Measurements from ENCODE around the gene TAS2R41.

DNA sequence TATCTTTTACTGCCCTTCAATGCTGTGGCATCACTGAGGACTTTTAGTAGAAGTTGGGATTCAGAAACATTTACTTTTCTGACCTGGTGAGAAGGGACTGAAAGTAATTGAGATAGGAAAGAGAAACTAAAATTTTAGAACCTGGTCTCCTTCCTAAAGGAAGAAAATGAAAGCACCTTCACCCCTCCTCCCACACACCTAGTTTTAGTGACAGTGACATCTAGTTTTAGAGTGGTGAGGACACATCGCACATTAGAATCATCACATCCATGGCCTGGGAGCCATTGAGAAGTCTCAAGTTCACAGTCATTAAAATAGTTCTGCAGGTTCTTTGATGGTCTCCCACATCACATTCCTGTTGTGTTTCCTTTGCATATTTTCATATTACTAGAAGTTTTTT is 16.1 kb downstream of the TAS2R41 start:
- no peak for TF ChIP-seq CTCF (optimal IDR thresholded peaks at IDR 0.05 in 1 of 3, IDR thresholded peaks at IDR 0.05 in 1 of 3, conservative IDR thresholded peaks at IDR 0.05 in 1 of 3; ENCODE audit: extremely low read depth in 1 of 3, insufficient read depth in 2 of 3, low read length in 3 of 3)
- no peak for TF ChIP-seq EZH2 (IDR thresholded peaks at IDR 0.05; ENCODE audit: low read length)
